SK-N-SH (cell line): ENCODE results near the gene TMIE. TPM values are rescaled to one million over a fixed set of nuclear protein-coding genes. Genes with fewer than 3 reads are reported as not detected.

ENCODE experiments used
- CTCF ChIA-PET: fragments of 300-600, 350-600 bp; formaldehyde crosslinking; extraction: SDS; loops from one replicate; lab custom pipeline; 2021; lab: Yijun Ruan, JAX
- POLR2A ChIA-PET: fragments of 350-600 bp; sonication (Branson Sonifier 250); formaldehyde crosslinking; extraction: SDS; loops from one replicate; lab custom pipeline; 2020; ENCODE audit warnings: antibody characterized with exemption, inconsistent platforms; lab: Yijun Ruan, JAX
- DNase-seq: peaks from one replicate; pipeline ENCODE4 v3.0.0; 2012
- H2AFZ ChIP-seq: fragments of 200-600 bp; sonication (generic); 2 replicates; pipeline ENCODE4 v1.8.1; 2016; ENCODE audit warnings: antibody characterized with exemption, mild to moderate bottlenecking, low read depth
- H3F3A ChIP-seq: fragments of 200-600 bp; sonication (generic); replicated peaks from 2 replicates; pipeline ENCODE3; 2016; ENCODE audit warnings: antibody characterized with exemption, mild to moderate bottlenecking; ENCODE audit not compliant: insufficient read depth
- H3K27ac ChIP-seq, 2 experiments: fragments of 200-500 bp in 1 of 2; fragments of 200-600 bp in 1 of 2; sonication (Bioruptor generic) in 1 of 2; sonication (generic), shearing (Covaris generic) in 1 of 2; 2 replicates each; pipeline versions ENCODE4 v1.5.1 to v1.6.1; 2014 to 2016; ENCODE audit warnings: low read depth in 2 of 2, inconsistent platforms in 1 of 2, low read length in 1 of 2, mild to moderate bottlenecking in 1 of 2, mixed read lengths in 1 of 2
- H3K27me3 ChIP-seq: fragments of 200-600 bp; sonication (generic), shearing (Covaris generic); 2 replicates; pipeline ENCODE4 v1.6.1; 2016; ENCODE audit warnings: mixed run types; ENCODE audit not compliant: insufficient read depth
- H3K36me3 ChIP-seq, 2 experiments: fragments of 200-500 bp in 1 of 2; fragments of 200-600 bp in 1 of 2; sonication (Bioruptor generic) in 1 of 2; sonication (generic) in 1 of 2; replicated peaks in 1 of 2; 2 replicates each; pipeline versions ENCODE3 to v1.5.1; 2014 to 2016; ENCODE audit warnings: low read length in 1 of 2, mild to moderate bottlenecking in 1 of 2; ENCODE audit not compliant: insufficient read depth in 2 of 2, control insufficient read depth in 1 of 2
- H3K4me1 ChIP-seq, 2 experiments: fragments of 200-500 bp in 1 of 2; fragments of 200-600 bp in 1 of 2; sonication (Bioruptor generic) in 1 of 2; sonication (generic), shearing (Covaris generic) in 1 of 2; 2 replicates each; pipeline versions ENCODE4 v1.5.1 to v1.6.1; 2014 to 2016; ENCODE audit warnings: low read depth in 1 of 2, low read length in 1 of 2, mixed run types in 1 of 2; ENCODE audit not compliant: insufficient read depth in 2 of 2, control insufficient read depth in 1 of 2
- H3K4me2 ChIP-seq: fragments of 200-600 bp; sonication (generic), shearing (Covaris generic); 2 replicates; pipeline ENCODE4 v1.6.1; 2017; ENCODE audit warnings: mixed run types
- H3K4me3 ChIP-seq, 2 experiments: fragments of 200-500 bp in 1 of 2; fragments of 200-600 bp in 1 of 2; sonication (Bioruptor generic) in 1 of 2; sonication (generic), shearing (Covaris generic) in 1 of 2; 2 replicates each; pipeline versions ENCODE4 v1.5.1 to v1.8.1; 2014 to 2016; ENCODE audit warnings: low read depth in 2 of 2, inconsistent platforms in 1 of 2, low read length in 1 of 2, mild to moderate bottlenecking in 1 of 2, mixed read lengths in 1 of 2, moderate library complexity in 1 of 2
- H3K79me2 ChIP-seq: fragments of 200-600 bp; sonication (generic); 2 replicates; pipeline ENCODE4 v1.8.1; 2017; ENCODE audit warnings: mild to moderate bottlenecking; ENCODE audit not compliant: insufficient read depth
- H3K9ac ChIP-seq: fragments of 200-600 bp; sonication (generic); 2 replicates; pipeline ENCODE4 v1.6.1; 2017; ENCODE audit warnings: mixed run types
- H3K9me2 ChIP-seq: fragments of 200-600 bp; sonication (generic); 2 replicates; pipeline ENCODE4 v1.6.1; 2017; ENCODE audit warnings: mixed run types
- H3K9me3 ChIP-seq: fragments of 200-600 bp; sonication (generic); 2 replicates; pipeline ENCODE4 v1.6.1; 2017; ENCODE audit warnings: mixed run types, mild to moderate bottlenecking, moderate library complexity
- H4K20me1 ChIP-seq: fragments of 200-600 bp; sonication (generic); 2 replicates; pipeline ENCODE4 v1.6.1; 2017; ENCODE audit warnings: mild to moderate bottlenecking, mixed run types; ENCODE audit not compliant: insufficient read depth
- CTCF ChIP-seq: fragments of 200-600 bp; sonication (generic); IDR thresholded peaks from 2 replicates; pipeline ENCODE4 v1.6.1; 2017; ENCODE audit warnings: antibody characterized with exemption, mild to moderate bottlenecking, moderate library complexity
- EZH2phosphoT487 ChIP-seq: fragments of 200-600 bp; sonication (generic); IDR thresholded peaks from 2 replicates; pipeline ENCODE4 v1.6.1; 2017; ENCODE audit warnings: low read depth, mixed run types, mild to moderate bottlenecking, antibody characterized with exemption, moderate library complexity, borderline replicate concordance
- FOSL2 ChIP-seq: IDR thresholded peaks from 2 replicates; pipeline ENCODE4 v1.4.0; 2012; ENCODE audit warnings: low read depth, mild to moderate bottlenecking, moderate library complexity, borderline replicate concordance
- FOXM1 ChIP-seq: IDR thresholded peaks from 2 replicates; pipeline ENCODE4 v1.4.0; 2012; ENCODE audit warnings: low read depth, mild to moderate bottlenecking
- GATA2 ChIP-seq: sonication (generic); formaldehyde crosslinking; IDR thresholded peaks from 2 replicates; pipeline ENCODE4 v1.5.0; 2020; ENCODE audit warnings: mild to moderate bottlenecking, missing genetic modification reagents
- IRF3 ChIP-seq: fragments of 150-350 bp; IDR thresholded peaks from 2 replicates; pipeline ENCODE4 v1.6.1; 2016; ENCODE audit warnings: mild to moderate bottlenecking, low read depth, low read length
- JUND ChIP-seq: IDR thresholded peaks from 2 replicates; pipeline ENCODE4 v1.4.0; 2012
- MAX ChIP-seq: IDR thresholded peaks from 2 replicates; pipeline ENCODE4 v1.4.0; 2012; ENCODE audit warnings: low read depth
- MEF2A ChIP-seq: IDR thresholded peaks from 2 replicates; pipeline ENCODE4 v1.4.0; 2012; ENCODE audit warnings: low read depth, borderline replicate concordance
- NFIC ChIP-seq: IDR thresholded peaks from 2 replicates; pipeline ENCODE4 v1.4.0; 2012; ENCODE audit warnings: borderline replicate concordance
- NRF1 ChIP-seq: IDR thresholded peaks from 2 replicates; pipeline ENCODE4 v1.6.1; 2012; ENCODE audit warnings: low read depth, mild to moderate bottlenecking, low read length
- PBX3 ChIP-seq: IDR thresholded peaks from 2 replicates; pipeline ENCODE4; 2012
- RCOR1 ChIP-seq: fragments of 150-350 bp; IDR thresholded peaks from 2 replicates; pipeline ENCODE4 v1.6.1; 2017; ENCODE audit warnings: antibody characterized with exemption, low read length
- REST ChIP-seq: IDR thresholded peaks from 2 replicates; pipeline ENCODE4 v1.6.1; 2012; ENCODE audit warnings: mild to moderate bottlenecking, low read depth, low read length, moderate library complexity
- RXRA ChIP-seq: IDR thresholded peaks from 2 replicates; pipeline ENCODE4 v1.4.0; 2012; ENCODE audit warnings: low read depth, mild to moderate bottlenecking, borderline replicate concordance
- TAF1 ChIP-seq: IDR thresholded peaks from 2 replicates; pipeline ENCODE4 v1.6.1; 2012; ENCODE audit warnings: low read depth, mild to moderate bottlenecking, low read length, moderate library complexity, borderline replicate concordance
- TCF12 ChIP-seq: IDR thresholded peaks from 2 replicates; pipeline ENCODE4 v1.4.0; 2012
- TEAD4 ChIP-seq: IDR thresholded peaks from 2 replicates; pipeline ENCODE4 v1.4.0; 2012; ENCODE audit warnings: mild to moderate bottlenecking, borderline replicate concordance; ENCODE audit not compliant: insufficient read depth
- USF2 ChIP-seq: fragments of 150-350 bp; IDR thresholded peaks from 2 replicates; pipeline ENCODE4 v1.6.1; 2017; ENCODE audit warnings: antibody characterized with exemption, low read length, low read depth, borderline replicate concordance
- ZBTB33 ChIP-seq: IDR thresholded peaks from 2 replicates; pipeline ENCODE4 v1.4.0; 2012; ENCODE audit warnings: low read depth, borderline replicate concordance
- WGBS: methylation state at CpG from one replicate; pipeline ENCODE4 v1.1.6; 2017; ENCODE audit warnings: low lambda C conversion rate; 5-methylcytosine and 5-hydroxymethylcytosine counted together
- polyA plus RNA-seq, 3 experiments: library from polyadenylated mRNA; depleted of rRNA; stranded (reverse); fragments of >200 nt; gene quantifications; 2 replicates each; pipeline ENCODE4 v1.2.3, GENCODE V29; 2012

TMIE gene
- polyA plus RNA-seq, 1 of the 3 experiments (the other 2 are of a cell fraction): 0.03 TPM

DNA sequence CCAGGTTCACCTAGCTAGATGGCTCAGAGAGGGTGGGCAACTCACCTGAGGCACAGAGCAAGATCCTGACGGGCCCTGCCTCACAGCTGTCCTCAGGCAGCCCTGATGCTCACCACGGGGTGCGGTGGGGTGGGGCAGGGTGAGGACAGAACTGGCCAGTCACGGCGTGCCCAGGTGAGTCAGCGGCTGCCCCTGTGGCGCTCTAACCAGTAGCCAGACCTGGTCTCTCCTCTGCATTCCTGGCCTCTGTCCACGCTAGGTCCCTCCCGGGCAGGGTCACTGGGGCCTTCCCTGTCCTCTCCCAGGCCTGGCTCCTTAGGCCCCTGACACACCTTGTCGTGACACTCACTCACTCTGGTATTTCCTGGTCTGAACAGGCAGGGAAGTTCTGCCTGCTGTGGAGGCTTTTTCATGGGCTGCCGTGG is 8.6 kb upstream of the TMIE start:
- H3K9me3 ChIP-seq: no peaks in the 10 kb centered on the region
- no peak overlapping the region; the same call in 1 of the 2 replicates for H2AFZ ChIP-seq
- no peak overlapping the region for H3K9ac ChIP-seq
- no CpG with 5 or more reads among the region's 11 CpGs for WGBS
- DNase-seq: no peak
- peak overlapping the region in 1 of 2 experiments; percentile 57; a peak in 1 of 4 replicates for H3K4me3 ChIP-seq
- H4K20me1 ChIP-seq: no peaks in the 10 kb centered on the region
- TF ChIP-seq FOXM1: no peak
- TF ChIP-seq NRF1: no peak
- TF ChIP-seq RCOR1: no peak
- TF ChIP-seq TAF1: no peak
- TF ChIP-seq TEAD4: no peak
- TF ChIP-seq MAX: no peak
- no peak for TF ChIP-seq TCF12
- TF ChIP-seq NFIC: no peak
- TF ChIP-seq USF2: no peak
- TF ChIP-seq GATA2 (CRISPR knock-in tag): no peak
- no peak for TF ChIP-seq IRF3
- TF ChIP-seq EZH2phosphoT487: no peak
- TF ChIP-seq MEF2A: no peak
- TF ChIP-seq ZBTB33: no peak
- TF ChIP-seq RXRA: no peak
- no peak for TF ChIP-seq REST
- TF ChIP-seq CTCF: no peak
- no peak for TF ChIP-seq PBX3
- no peak for TF ChIP-seq FOSL2
- no peak for TF ChIP-seq JUND
- no peak overlapping the region for H3K4me2 ChIP-seq
- CTCF ChIA-PET: interaction anchor here (1.3 to 5.7 kb wide), 5 partner anchors 8 to 204 kb away, joined by 4 to 42 read pairs (median 6); no protein-coding TSS in a partner anchor
- H3K27me3 ChIP-seq: no peaks in the 10 kb centered on the region
- H3K36me3 ChIP-seq: no peaks in the 10 kb centered on the region
- no peaks in the 10 kb centered on the region for H3F3A ChIP-seq
- H3K4me1 ChIP-seq: peaks cover 0 to 20% of the 10 kb centered on the region in 2 experiments; a peak in 1 of 4 replicates
- no peaks in the 10 kb centered on the region for H3K9me2 ChIP-seq
- H3K79me2 ChIP-seq: no peaks in the 10 kb centered on the region
- H3K27ac ChIP-seq: no peak overlapping the region
- POLR2A ChIA-PET: no interaction called here
